KMS-11 (cell line): Measurements from ENCODE around the gene CKMT2.

Experiments
- H2AFZ ChIP-seq: fragments of 200-600 bp; sonication (generic); 2 replicates; pipeline ENCODE4 v1.6.1; 2016; ENCODE audit warnings: antibody characterized with exemption, mixed run types, low read depth
- H3K27ac ChIP-seq: fragments of 200-600 bp; sonication (generic); 2 replicates; pipeline ENCODE4 v1.6.1; 2016; ENCODE audit warnings: mild to moderate bottlenecking, mixed run types
- H3K27me3 ChIP-seq: fragments of 200-600 bp; sonication (generic); 2 replicates; pipeline ENCODE4 v1.6.1; 2017; ENCODE audit warnings: mild to moderate bottlenecking, low read depth, mixed run types, moderate library complexity; ENCODE audit not compliant: insufficient read depth
- H3K36me3 ChIP-seq: fragments of 200-600 bp; sonication (generic); 2 replicates; pipeline ENCODE4 v1.6.1; 2017; ENCODE audit warnings: mild to moderate bottlenecking, mixed run types; ENCODE audit not compliant: insufficient read depth
- H3K4me1 ChIP-seq: fragments of 200-600 bp; sonication (generic); 2 replicates; pipeline ENCODE4 v1.6.1; 2016; ENCODE audit warnings: mild to moderate bottlenecking, low read depth, mixed run types; ENCODE audit not compliant: poor library complexity, severe bottlenecking
- H3K4me2 ChIP-seq: fragments of 200-600 bp; sonication (generic); 2 replicates; pipeline ENCODE4 v1.7.0; 2016; ENCODE audit warnings: mild to moderate bottlenecking, mixed run types
- H3K4me3 ChIP-seq: fragments of 200-600 bp; sonication (generic); IDR thresholded peaks from 2 replicates; pipeline ENCODE4 v1.6.1; 2017; ENCODE audit warnings: low read depth, low read length, mixed read lengths; ENCODE audit not compliant: insufficient read depth
- H3K79me2 ChIP-seq: fragments of 200-600 bp; sonication (generic); 2 replicates; pipeline ENCODE4 v1.6.1; 2016; ENCODE audit warnings: low read depth, mixed run types; ENCODE audit not compliant: insufficient read depth
- H3K9ac ChIP-seq: fragments of 200-600 bp; sonication (generic); 2 replicates; pipeline ENCODE4 v1.6.1; 2016; ENCODE audit warnings: mild to moderate bottlenecking, mixed run types
- H4K20me1 ChIP-seq: fragments of 200-600 bp; sonication (generic); 2 replicates; pipeline ENCODE4 v1.6.1; 2016; ENCODE audit warnings: mild to moderate bottlenecking, mixed run types; ENCODE audit not compliant: insufficient read depth
- CTCF ChIP-seq: fragments of 200-600 bp; sonication (generic); conservative IDR thresholded peaks from 2 replicates; pipeline ENCODE4 v1.6.1; 2017; ENCODE audit warnings: low read depth, mild to moderate bottlenecking, antibody characterized with exemption, low read length, moderate library complexity, mixed read lengths

Gene CKMT2

GRCh38 chr5:81242906-81243436 is 9.8 kb downstream of the CKMT2 start:
- H3K27me3 ChIP-seq: no peaks in the 10 kb centered on the region
- no peaks in the 10 kb centered on the region for H3K79me2 ChIP-seq
- H3K27ac ChIP-seq: no peak overlapping the region
- H3K36me3 ChIP-seq: no peaks in the 10 kb centered on the region
- no peaks in the 10 kb centered on the region for H4K20me1 ChIP-seq
- H3K4me2 ChIP-seq: no peak overlapping the region
- no peaks in the 10 kb centered on the region for H3K4me1 ChIP-seq
- H2AFZ ChIP-seq: no peak overlapping the region
- no peak overlapping the region for H3K4me3 ChIP-seq
- no peak overlapping the region for H3K9ac ChIP-seq
- TF ChIP-seq CTCF: no peak

GRCh38 chr5:81244451-81244850 is 11.3 kb downstream of the CKMT2 start:
- Histone ChIP-seq H3K9ac (no peak overlapping the region), H3K27me3 (no peaks in the 10 kb centered on the region), H3K27ac (no peak overlapping the region), H3K4me1 (no peaks in the 10 kb centered on the region), H3K4me3 (no peak overlapping the region), H2AFZ (no peak overlapping the region), H3K4me2 (no peak overlapping the region), H3K36me3 (no peaks in the 10 kb centered on the region), H3K79me2 (no peaks in the 10 kb centered on the region), H4K20me1 (no peaks in the 10 kb centered on the region)
- no peak for TF ChIP-seq CTCF

GRCh38 chr5:81245871-81246235 is 12.7 kb downstream of the CKMT2 start:
- H3K36me3 ChIP-seq: no peaks in the 10 kb centered on the region

GRCh38 chr5:81246697-81247096 is 13.6 kb downstream of the CKMT2 start:
- Histone ChIP-seq H3K4me2 (no peak overlapping the region), H3K36me3 (no peaks in the 10 kb centered on the region), H2AFZ (no peak overlapping the region), H3K4me3 (no peak overlapping the region), H4K20me1 (no peaks in the 10 kb centered on the region), H3K4me1 (no peaks in the 10 kb centered on the region), H3K79me2 (no peaks in the 10 kb centered on the region), H3K27me3 (no peaks in the 10 kb centered on the region), H3K9ac (no peak overlapping the region), H3K27ac (no peak overlapping the region)
- no peak for TF ChIP-seq CTCF

More at GRCh38 chr5:81245871-81246235, 12.7 kb downstream of the CKMT2 start:
- no peak for TF ChIP-seq CTCF
- H3K4me3 ChIP-seq: no peak overlapping the region
- no peak overlapping the region for H3K27ac ChIP-seq
- no peaks in the 10 kb centered on the region for H3K4me1 ChIP-seq
- H3K27me3 ChIP-seq: no peaks in the 10 kb centered on the region
- no peak overlapping the region for H2AFZ ChIP-seq
- H3K9ac ChIP-seq: no peak overlapping the region
- no peak overlapping the region for H3K4me2 ChIP-seq
- H3K79me2 ChIP-seq: no peaks in the 10 kb centered on the region
- no peaks in the 10 kb centered on the region for H4K20me1 ChIP-seq
